Sigmoid colon (tissue), 7 donors: ENCODE data around the gene B4GALNT3. TPM values are rescaled to one million over a fixed set of nuclear protein-coding genes. Genes with fewer than 3 reads are reported as not detected.

Experiments used
- DNase-seq: peaks from one replicate; pipeline ENCODE4 v3.0.0-alpha.2; 2019
- H3K27ac ChIP-seq, 4 donors: fragments of 200-600 bp; sonication (generic); one replicate each; pipeline ENCODE4 v1.5.1; 2016 to 2019; ENCODE audit warnings: mild to moderate bottlenecking in 1 of 4
- H3K27me3 ChIP-seq, 3 donors: fragments of 200-600 bp; sonication (generic); one replicate each; pipeline ENCODE4 v1.5.1; 2019; ENCODE audit warnings: mild to moderate bottlenecking in 1 of 3
- H3K36me3 ChIP-seq, 4 donors: fragments of 200-600 bp; sonication (generic); one replicate each; pipeline ENCODE4 v1.5.1; 2016 to 2019
- H3K4me1 ChIP-seq, 4 donors: fragments of 200-600 bp; sonication (generic); one replicate each; pipeline ENCODE4 v1.5.1; 2017 to 2019
- H3K4me3 ChIP-seq, 4 donors: fragments of 200-600 bp; sonication (generic); one replicate each; pipeline ENCODE4 v1.5.1; 2017 to 2019; ENCODE audit warnings: mild to moderate bottlenecking in 2 of 4, moderate library complexity in 1 of 4
- H3K9me3 ChIP-seq, 4 donors: fragments of 200-600 bp in 3 of 4; sonication (generic) in 3 of 4; one replicate each; pipeline versions ENCODE4 v1.5.1 to v1.6.1; 2013 to 2019
- EP300 ChIP-seq, 4 donors: sonication (generic); formaldehyde crosslinking; IDR thresholded peaks; one replicate each; pipeline ENCODE4 v1.6.1; 2017; ENCODE audit warnings: antibody characterized with exemption in 4 of 4
- POLR2A ChIP-seq, 2 donors: fragments of 450-650 bp; IDR thresholded peaks; one replicate each; pipeline ENCODE4 v1.6.1; 2016; ENCODE audit warnings: antibody characterized with exemption in 2 of 2, mild to moderate bottlenecking in 2 of 2, moderate library complexity in 2 of 2
- POLR2AphosphoS5 ChIP-seq, 4 donors: sonication (generic); formaldehyde crosslinking; IDR thresholded peaks; one replicate each; pipeline ENCODE4 v1.6.1; 2017; ENCODE audit warnings: antibody characterized with exemption in 4 of 4
- WGBS, 2 donors: extraction: QIAGEN DNeasy Blood & Tissue Kit; methylation state at CpG; one replicate each; pipeline ENCODE4 v1.1.7; 2013; 5-methylcytosine and 5-hydroxymethylcytosine counted together
- intact Hi-C: fragments of 100-400 bp; cut with DNase I; formaldehyde crosslinking; loops from one replicate; pipeline ENCODE4 v1.15.1; 2023
- polyA plus RNA-seq, 3 donors: library from polyadenylated mRNA; stranded (reverse); fragments of 200-250 nt; gene quantifications; one replicate each; pipeline ENCODE4 v1.2.3, GENCODE V29; 2013
- total RNA-seq, 4 donors: library from RNA; depleted of rRNA; stranded (reverse); fragments of >200 nt; gene quantifications; one replicate each; pipeline ENCODE4 v1.1.0, GENCODE V29; 2016
- TF ChIP-seq, protein P1 (sequence below), 4 experiments: fragments of 450-650 bp in 3 of 4; fragments of 200-600 bp in 1 of 4; IDR thresholded peaks; one replicate each; pipeline ENCODE4 v1.5.1; 2016 to 2019; ENCODE audit warnings: antibody characterized with exemption in 4 of 4, mild to moderate bottlenecking in 3 of 4, moderate library complexity in 2 of 4
- donor health status: healthy with polysubstance abuse.
- donor health status: Bipolar disorder and iron deficiency.
- donor health status: healthy.

B4GALNT3 gene
- total and polyA plus RNA-seq, 7 donors, result under 0.01 to 74.2 (median 0.36) TPM

DNA sequence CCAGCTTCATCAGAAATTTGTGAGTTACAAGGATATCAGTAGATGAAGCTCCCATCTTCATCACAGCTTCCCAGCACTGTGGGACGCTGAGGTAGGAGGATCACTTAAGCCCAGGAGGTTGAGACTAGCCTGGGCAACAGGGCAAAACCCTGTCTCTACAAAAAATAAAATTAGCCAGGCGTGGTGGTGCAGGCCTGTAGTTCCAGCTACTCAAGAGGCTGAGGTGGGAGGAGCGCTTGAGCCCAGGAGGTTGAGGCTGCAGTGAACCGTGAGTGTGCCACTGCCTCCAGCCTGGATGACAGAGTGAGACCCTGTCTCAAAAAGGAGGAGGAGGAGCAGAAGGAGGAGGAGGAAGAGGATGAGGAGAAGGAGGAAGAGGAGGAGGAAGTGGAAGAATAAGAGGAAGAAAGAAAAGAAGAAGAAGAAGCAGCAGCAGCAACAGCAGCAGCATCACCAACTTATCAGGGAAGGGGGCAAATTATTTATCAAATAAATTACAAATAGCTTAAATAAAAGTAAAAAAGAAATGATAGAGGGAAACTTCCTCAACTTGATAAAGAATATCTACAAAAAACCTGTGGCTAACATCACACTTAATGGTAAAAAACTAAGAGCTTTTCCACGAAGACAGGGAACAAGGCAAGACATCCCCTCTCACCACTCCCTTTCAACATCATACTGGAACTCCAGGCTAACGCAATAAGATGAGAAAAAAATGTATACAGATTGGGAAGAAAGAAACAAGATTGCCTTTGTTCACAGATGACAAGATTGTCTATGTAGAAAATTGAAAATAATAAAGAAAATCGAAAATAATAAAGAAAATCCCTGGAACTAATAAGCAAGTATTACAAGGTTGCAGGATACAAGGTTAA lies 133.9 kb downstream of the B4GALNT3 start:
- H3K4me3 ChIP-seq, result no peak overlapping the region
- no peaks in the 10 kb centered on the region for H3K36me3 ChIP-seq
- no peaks in the 10 kb centered on the region for H3K27me3 ChIP-seq
- TF ChIP-seq, protein P1, sequence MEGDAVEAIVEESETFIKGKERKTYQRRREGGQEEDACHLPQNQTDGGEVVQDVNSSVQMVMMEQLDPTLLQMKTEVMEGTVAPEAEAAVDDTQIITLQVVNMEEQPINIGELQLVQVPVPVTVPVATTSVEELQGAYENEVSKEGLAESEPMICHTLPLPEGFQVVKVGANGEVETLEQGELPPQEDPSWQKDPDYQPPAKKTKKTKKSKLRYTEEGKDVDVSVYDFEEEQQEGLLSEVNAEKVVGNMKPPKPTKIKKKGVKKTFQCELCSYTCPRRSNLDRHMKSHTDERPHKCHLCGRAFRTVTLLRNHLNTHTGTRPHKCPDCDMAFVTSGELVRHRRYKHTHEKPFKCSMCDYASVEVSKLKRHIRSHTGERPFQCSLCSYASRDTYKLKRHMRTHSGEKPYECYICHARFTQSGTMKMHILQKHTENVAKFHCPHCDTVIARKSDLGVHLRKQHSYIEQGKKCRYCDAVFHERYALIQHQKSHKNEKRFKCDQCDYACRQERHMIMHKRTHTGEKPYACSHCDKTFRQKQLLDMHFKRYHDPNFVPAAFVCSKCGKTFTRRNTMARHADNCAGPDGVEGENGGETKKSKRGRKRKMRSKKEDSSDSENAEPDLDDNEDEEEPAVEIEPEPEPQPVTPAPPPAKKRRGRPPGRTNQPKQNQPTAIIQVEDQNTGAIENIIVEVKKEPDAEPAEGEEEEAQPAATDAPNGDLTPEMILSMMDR (IDR thresholded peaks at IDR 0.05), result no peak
- TF ChIP-seq POLR2A (IDR thresholded peaks at IDR 0.05) (no peak), EP300 (IDR thresholded peaks at IDR 0.05) (no peak), POLR2AphosphoS5 (IDR thresholded peaks at IDR 0.05) (no peak)
- no peaks in the 10 kb centered on the region for H3K4me1 ChIP-seq
- intact Hi-C loops, result no loop called here
- H3K9me3 ChIP-seq, result no peaks in the 10 kb centered on the region
- no peak overlapping the region for H3K27ac ChIP-seq
- 84 to 88% methylated on average over 7 of the region's 7 CpGs for WGBS, 2 donors
- DNase-seq, result peak; percentile 14

DNA sequence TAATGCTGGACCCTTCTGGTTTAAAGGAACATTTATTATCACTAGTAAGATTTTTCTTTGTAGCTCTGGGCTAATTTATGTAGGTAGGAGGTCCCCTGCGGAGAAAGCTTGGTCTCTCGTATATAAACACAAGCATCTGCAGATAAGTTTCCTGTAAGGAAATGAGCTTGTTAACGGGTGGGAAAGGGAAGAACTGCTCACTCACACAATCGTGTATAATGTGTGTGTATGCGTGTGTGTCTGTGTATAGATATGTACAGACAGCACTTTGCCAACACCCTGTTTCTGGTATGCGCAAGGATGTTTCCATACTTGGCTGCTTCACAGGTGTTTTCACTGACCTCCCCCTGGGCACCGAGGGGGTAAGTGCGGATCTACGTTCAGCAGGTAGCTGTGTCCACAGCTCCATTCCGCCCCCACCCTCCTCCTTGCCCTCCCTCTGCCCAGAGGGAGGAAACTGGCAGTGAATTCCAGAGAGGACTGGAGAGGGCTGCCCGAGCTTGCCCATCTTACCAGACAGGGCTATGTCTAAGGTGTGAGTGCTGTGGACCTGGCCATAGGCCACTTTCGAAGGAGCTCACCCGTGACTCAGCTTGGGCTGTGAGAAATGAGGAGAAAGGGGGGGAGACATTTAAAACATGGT lies 138.3 kb downstream of the B4GALNT3 start:
- Histone ChIP-seq H3K9me3 (no peaks in the 10 kb centered on the region), H3K36me3 (no peaks in the 10 kb centered on the region), H3K4me3 (no peak overlapping the region), H3K4me1 (no peaks in the 10 kb centered on the region), H3K27ac (no peak overlapping the region), H3K27me3 (no peaks in the 10 kb centered on the region)
- no peak for TF ChIP-seq POLR2AphosphoS5 (IDR thresholded peaks at IDR 0.05)
- TF ChIP-seq POLR2A (IDR thresholded peaks at IDR 0.05), result no peak
- TF ChIP-seq, protein P1 (IDR thresholded peaks at IDR 0.05), result no peak
- no peak for TF ChIP-seq EP300 (IDR thresholded peaks at IDR 0.05)
- intact Hi-C loops, result no loop called here
- peak; percentile 33 for DNase-seq
- WGBS, 2 donors, result 57 to 77% methylated on average over 13 of the region's 13 CpGs

DNA sequence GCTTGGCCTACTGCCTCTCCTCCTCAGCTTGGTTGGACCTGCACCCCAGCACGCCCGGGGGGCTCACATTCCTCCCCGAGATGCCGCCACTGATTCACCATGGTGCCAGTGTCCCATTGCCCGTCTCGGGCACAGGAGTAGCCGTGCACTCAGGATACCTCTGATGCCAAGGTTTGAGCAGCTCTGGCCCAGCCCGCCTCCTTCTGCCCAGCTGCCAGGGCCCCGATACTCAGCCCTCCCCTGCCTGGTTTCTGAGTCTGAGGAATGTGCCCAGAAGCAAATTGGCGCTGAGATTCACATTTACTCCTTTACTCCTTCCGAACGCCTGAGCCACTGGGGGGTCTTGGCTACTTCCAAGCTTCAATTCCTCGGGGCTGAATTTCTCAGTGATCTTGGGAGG lies 140.0 kb downstream of the B4GALNT3 start:
- no peak for DNase-seq
- intact Hi-C loops, result no loop called here
- H3K9me3 ChIP-seq, result no peaks in the 10 kb centered on the region

DNA sequence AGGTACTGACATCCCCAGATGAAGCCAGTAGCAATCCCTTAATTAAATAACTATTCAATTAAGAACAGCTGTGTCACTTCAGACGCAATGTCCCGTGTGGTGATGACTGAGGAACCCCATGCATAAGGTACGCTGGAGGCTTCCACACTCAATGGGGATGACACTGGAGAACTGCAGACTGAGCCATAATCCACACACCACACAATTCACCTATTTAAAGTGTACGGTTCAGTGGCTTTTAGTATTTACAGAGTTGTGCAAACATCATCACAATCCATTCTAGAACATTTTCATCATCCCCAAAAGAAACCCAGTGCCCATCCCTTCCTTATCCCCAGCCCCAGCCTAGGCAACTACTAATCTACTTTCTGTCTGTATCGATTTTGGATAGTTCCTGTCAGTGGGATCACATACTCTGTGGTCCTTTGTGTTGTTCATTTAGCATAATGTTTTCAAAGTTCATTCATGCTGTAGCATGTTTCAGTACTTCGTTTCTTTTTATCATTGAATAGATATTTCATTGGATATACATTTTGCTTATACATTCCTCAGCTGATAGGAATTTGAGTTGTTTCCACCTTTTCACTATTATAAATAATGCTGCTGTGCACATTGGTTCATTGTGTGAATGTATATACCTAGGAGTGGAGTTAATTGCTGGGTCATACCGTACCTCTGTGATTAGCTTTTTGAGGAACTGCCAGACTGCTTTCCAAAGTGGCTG lies 142.4 kb downstream of the B4GALNT3 start:
- Histone ChIP-seq H3K27ac (no peak overlapping the region), H3K36me3 (no peaks in the 10 kb centered on the region), H3K4me3 (no peak overlapping the region), H3K9me3 (no peaks in the 10 kb centered on the region), H3K4me1 (no peaks in the 10 kb centered on the region), H3K27me3 (no peaks in the 10 kb centered on the region)
- DNase-seq, result peak; percentile 14
- intact Hi-C loops, result no loop called here
- WGBS, 2 donors, result 69 to 79% methylated on average over 7 of the region's 7 CpGs
- TF ChIP-seq EP300 (IDR thresholded peaks at IDR 0.05) (no peak), POLR2AphosphoS5 (IDR thresholded peaks at IDR 0.05) (no peak)

More for the DNA sequence above, 140.0 kb downstream of the B4GALNT3 start:
- TF ChIP-seq EP300 (IDR thresholded peaks at IDR 0.05), result no peak
- no peak for TF ChIP-seq POLR2AphosphoS5 (IDR thresholded peaks at IDR 0.05)
- no peak for TF ChIP-seq POLR2A (IDR thresholded peaks at IDR 0.05)
- TF ChIP-seq, protein P1 (IDR thresholded peaks at IDR 0.05), result no peak
- Histone ChIP-seq H3K36me3 (no peaks in the 10 kb centered on the region), H3K27ac (no peak overlapping the region), H3K4me3 (no peak overlapping the region), H3K27me3 (no peaks in the 10 kb centered on the region), H3K4me1 (no peaks in the 10 kb centered on the region)
- WGBS, 2 donors, result 96 to 97% methylated on average over 13 of the region's 13 CpGs

DNA sequence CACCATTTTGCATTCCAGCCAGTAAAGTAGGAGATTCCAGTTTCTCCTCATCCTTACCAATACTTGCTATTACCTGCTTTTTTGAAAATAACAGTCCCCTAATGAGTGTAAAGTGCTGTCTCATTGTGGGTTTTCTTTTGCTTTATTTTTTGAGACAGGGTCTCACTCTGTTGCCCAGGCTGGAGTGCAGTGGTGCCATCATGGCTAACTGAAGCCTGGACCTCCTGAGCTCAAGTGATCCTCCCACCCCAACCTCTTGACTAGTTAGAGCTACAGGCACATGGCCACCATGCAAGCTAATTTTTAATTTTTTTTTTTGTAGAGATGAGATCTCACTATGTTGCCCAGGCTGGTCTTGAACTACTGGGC lies 142.9 kb downstream of the B4GALNT3 start:
- intact Hi-C loops, result no loop called here
- Histone ChIP-seq H3K36me3 (no peaks in the 10 kb centered on the region), H3K4me3 (no peak overlapping the region), H3K9me3 (no peaks in the 10 kb centered on the region), H3K27ac (no peak overlapping the region), H3K4me1 (peaks cover 0 to 4% (median 0%) of the 10 kb centered on the region in 4 donors), H3K27me3 (no peaks in the 10 kb centered on the region)
- DNase-seq, result no peak
- TF ChIP-seq EP300 (IDR thresholded peaks at IDR 0.05) (no peak), POLR2A (IDR thresholded peaks at IDR 0.05) (no peak), POLR2AphosphoS5 (IDR thresholded peaks at IDR 0.05) (no peak)
- TF ChIP-seq, protein P1 (IDR thresholded peaks at IDR 0.05), result no peak
